Prostate gland (tissue), 2 donors: ENCODE data around the gene HMG20B.

Experiments used
- CTCF ChIP-seq, 4 experiments: fragments of 200-600 bp in 2 of 4; fragments of 450-650 bp in 2 of 4; sonication (generic) in 2 of 4; IDR thresholded peaks; 1 replicate in 3 of 4; 2 replicates in 1 of 4; pipeline ENCODE4 v1.5.1; 2016 to 2019; ENCODE audit warnings: antibody characterized with exemption in 4 of 4, mild to moderate bottlenecking in 2 of 4, moderate library complexity in 2 of 4
- POLR2A ChIP-seq: fragments of 450-650 bp; IDR thresholded peaks from one replicate; pipeline ENCODE4 v1.6.1; 2016; ENCODE audit warnings: antibody characterized with exemption, mild to moderate bottlenecking

- TF ChIP-seq POLR2A, result no peak
- no peak for TF ChIP-seq CTCF (IDR thresholded peaks at IDR 0.05)
Measured at GRCh38 chr19:3556423-3556977, 16.2 kb upstream of the HMG20B start.
